GM12878 (cell line): Measurements from ENCODE around the gene RREB1. TPM values are rescaled to one million over a fixed set of nuclear protein-coding genes. Genes with fewer than 3 reads are reported as not detected.

ENCODE experiments used
- ATAC-seq: fragments of 200-7000 bp; cut with Tn5 transposase; 3 replicates; pipeline ENCODE4 v1.9.1; 2020; ENCODE audit warnings: mild to moderate bottlenecking, moderate library complexity
- BruUV-seq: library from RNA; stranded (reverse); fragments of 400-500 nt; replicated peaks from 2 replicates; lab custom pipeline; 2021; lab: Mats Ljungman, UMichigan
- CTCF ChIA-PET: fragments of 300-600 bp; sonication (Branson Sonifier 250); formaldehyde crosslinking; extraction: SDS; loops from one replicate; lab custom pipeline; 2021; ENCODE audit warnings: inconsistent platforms; lab: Yijun Ruan, JAX
- POLR2A ChIA-PET: fragments of 350-600 bp; formaldehyde crosslinking; extraction: SDS; loops from one replicate; lab custom pipeline; 2021; ENCODE audit warnings: inconsistent platforms; lab: Charles Lee
- RAD21 ChIA-PET: fragments of 300-600 bp; sonication (Branson Sonifier 250); formaldehyde crosslinking; loops from one replicate; lab custom pipeline; 2023; ENCODE audit warnings: antibody characterized with exemption; ENCODE audit not compliant: unreplicated experiment; lab: Charles Lee
- SMC1A ChIA-PET: fragments of 300-600 bp; sonication (Branson Sonifier 250); formaldehyde crosslinking; loops from one replicate; lab custom pipeline; 2023; ENCODE audit not compliant: unreplicated experiment, uncharacterized antibody; lab: Charles Lee
- DNase-seq: peaks from one replicate; pipeline ENCODE4 v3.0.0-alpha.2; 2011; ENCODE audit warnings: low read depth, low spot score
- FAIRE-seq: peaks from 3 replicates; lab custom pipeline; 2011; peaks lifted over from hg19 to GRCh38; lab: Jason Lieb, UNC
- H2AFZ ChIP-seq: 2 replicates; pipeline ENCODE4 v1.6.0; 2011; ENCODE audit warnings: low read depth, low read length, control low read depth; ENCODE audit not compliant: control insufficient read depth
- H3K27ac ChIP-seq: 2 replicates; pipeline ENCODE4 v1.5.1; 2011; ENCODE audit warnings: control low read depth; ENCODE audit not compliant: control insufficient read depth, insufficient read depth
- H3K27me3 ChIP-seq, 2 experiments: replicated peaks in 1 of 2; 2 replicates each; pipeline versions ENCODE4 v1.6.0 to v1.6.1; 2011; ENCODE audit warnings: low read length in 1 of 2; ENCODE audit not compliant: control insufficient read depth in 2 of 2, insufficient read depth in 2 of 2
- H3K36me3 ChIP-seq, 2 experiments: 2 replicates each; pipeline ENCODE4 v1.5.1; 2011; ENCODE audit warnings: low read length in 1 of 2; ENCODE audit not compliant: control insufficient read depth in 2 of 2, insufficient read depth in 2 of 2
- H3K4me1 ChIP-seq: 2 replicates; pipeline ENCODE4 v1.6.1; 2011; ENCODE audit warnings: mild to moderate bottlenecking, low read length, moderate library complexity, mixed read lengths; ENCODE audit not compliant: control insufficient read depth, insufficient read depth
- H3K4me2 ChIP-seq: 2 replicates; pipeline ENCODE4 v1.6.0; 2011; ENCODE audit warnings: control low read depth; ENCODE audit not compliant: control insufficient read depth, insufficient read depth
- H3K4me3 ChIP-seq: fragments of 200-600 bp; sonication (generic); 2 replicates; pipeline ENCODE4 v1.5.1; 2016
- H3K79me2 ChIP-seq: 2 replicates; pipeline ENCODE4 v1.6.0; 2011; ENCODE audit warnings: low read length; ENCODE audit not compliant: control insufficient read depth, insufficient read depth
- H3K9ac ChIP-seq: 2 replicates; pipeline ENCODE4 v1.8.0; 2011; ENCODE audit warnings: low read length, control low read depth, mixed read lengths; ENCODE audit not compliant: control insufficient read depth, insufficient read depth
- H3K9me3 ChIP-seq: replicated peaks from 3 replicates; pipeline ENCODE4 v1.5.1; 2011; ENCODE audit warnings: mild to moderate bottlenecking, low read length; ENCODE audit not compliant: control insufficient read depth, insufficient read depth
- H4K20me1 ChIP-seq: 2 replicates; pipeline ENCODE4 v1.6.0; 2011; ENCODE audit not compliant: control insufficient read depth, insufficient read depth
- BHLHE40 ChIP-seq, 2 experiments: fragments of 450-650 bp in 1 of 2; IDR thresholded peaks; 2 replicates each; pipeline ENCODE4 v1.6.1; 2011 to 2017; ENCODE audit warnings: low read depth in 2 of 2, borderline replicate concordance in 1 of 2, improper control_type of control experiment in 1 of 2, low read length in 1 of 2, mild to moderate bottlenecking in 1 of 2
- CREB1 ChIP-seq: IDR thresholded peaks from 2 replicates; pipeline ENCODE4 v1.6.1; 2012; ENCODE audit warnings: low read depth, mild to moderate bottlenecking, inconsistent platforms
- DPF2 ChIP-seq: fragments of 450-650 bp; IDR thresholded peaks from 2 replicates; pipeline ENCODE4 v1.6.1; 2017; ENCODE audit warnings: mild to moderate bottlenecking
- EGR1 ChIP-seq, 2 experiments: IDR thresholded peaks; 1 replicate in 1 of 2; 2 replicates in 1 of 2; pipeline ENCODE4 v1.6.1; 2011 to 2012; ENCODE audit warnings: low read depth in 2 of 2, low read length in 2 of 2, borderline replicate concordance in 1 of 2, mild to moderate bottlenecking in 1 of 2, moderate library complexity in 1 of 2
- EP300 ChIP-seq, 2 experiments: fragments of 150-350 bp in 1 of 2; IDR thresholded peaks; 2 replicates each; pipeline ENCODE4 v1.6.1; 2011 to 2012; ENCODE audit warnings: low read depth in 2 of 2, low read length in 2 of 2, borderline replicate concordance in 1 of 2, improper control_type of control experiment in 1 of 2, inconsistent platforms in 1 of 2; ENCODE audit not compliant: control insufficient read depth in 1 of 2
- ESRRA ChIP-seq: IDR thresholded peaks from 2 replicates; pipeline ENCODE4 v1.6.1; 2012; ENCODE audit warnings: mild to moderate bottlenecking, low read length, improper control_type of control experiment
- HDAC2 ChIP-seq: fragments of 200-600 bp; sonication (generic); IDR thresholded peaks from 2 replicates; pipeline ENCODE4 v1.6.1; 2017
- JUNB ChIP-seq: IDR thresholded peaks from 2 replicates; pipeline ENCODE4 v1.6.1; 2016; ENCODE audit warnings: antibody characterized with exemption, mild to moderate bottlenecking
- LARP7 ChIP-seq: fragments of 450-650 bp; IDR thresholded peaks from 2 replicates; pipeline ENCODE4 v1.6.1; 2017; ENCODE audit warnings: mild to moderate bottlenecking
- MEF2A ChIP-seq: IDR thresholded peaks from 2 replicates; pipeline ENCODE4 v1.6.1; 2011; ENCODE audit warnings: low read depth, mild to moderate bottlenecking, low read length, moderate library complexity; ENCODE audit not compliant: insufficient read depth
- NKRF ChIP-seq: fragments of 450-650 bp; conservative IDR thresholded peaks from 2 replicates; pipeline ENCODE4 v1.6.1; 2017; ENCODE audit warnings: mild to moderate bottlenecking, moderate library complexity
- PAX8 ChIP-seq: fragments of 450-650 bp; IDR thresholded peaks from 2 replicates; pipeline ENCODE4 v1.6.1; 2017; ENCODE audit warnings: mild to moderate bottlenecking, moderate library complexity
- RUNX3 ChIP-seq: IDR thresholded peaks from 2 replicates; pipeline ENCODE4 v1.6.1; 2012; ENCODE audit warnings: low read length, inconsistent platforms
- USF2 ChIP-seq: IDR thresholded peaks from 2 replicates; pipeline ENCODE4 v1.6.1; 2011; ENCODE audit warnings: low read depth, low read length, improper control_type of control experiment, borderline replicate concordance
- WRNIP1 ChIP-seq: IDR thresholded peaks from 2 replicates; pipeline ENCODE4 v1.6.1; 2011; ENCODE audit warnings: low read depth, low read length, improper control_type of control experiment, borderline replicate concordance
- ZBTB4 ChIP-seq: fragments of 450-650 bp; formaldehyde crosslinking; IDR thresholded peaks from 2 replicates; pipeline ENCODE4 v1.4.0; 2022; ENCODE audit warnings: mild to moderate bottlenecking, moderate library complexity
- ZSCAN29 ChIP-seq: fragments of 450-650 bp; IDR thresholded peaks from 2 replicates; pipeline ENCODE4 v1.6.1; 2017; ENCODE audit warnings: mild to moderate bottlenecking, moderate library complexity
- WGBS: methylation state at CpG from one replicate; pipeline ENCODE4 v1.1.6; 2016; ENCODE audit warnings: low lambda C conversion rate; ENCODE audit not compliant: insufficient replicate concordance, insufficient coverage; ENCODE audit errors: missing lambda C conversion rate; 5-methylcytosine and 5-hydroxymethylcytosine counted together
- in situ Hi-C: fragments of 300-500 bp; cut with MboI; formaldehyde crosslinking; loops from 9 replicates; pipeline ENCODE4 v1.14.3; 2018; ENCODE audit warnings: mixed read lengths
- intact Hi-C: fragments of 100-400 bp; cut with micrococcal nuclease; formaldehyde crosslinking; loops from one replicate; pipeline ENCODE4 v1.14.2; 2022; ENCODE audit not compliant: unreplicated experiment
- polyA plus RNA-seq, 11 experiments: library from polyadenylated mRNA; depleted of rRNA in 4 of 11; unstranded in 6 of 11; stranded (reverse) in 5 of 11; fragments of >200 nt; fragmentation: Nextera tagmentation in 4 of 11; fragmentation: Illumina TruSeq in 1 of 11; extraction: Ambion mirVana in 4 of 11; extraction: Trizol in 1 of 11; gene quantifications; 1 replicate in 1 of 11; 2 replicates in 10 of 11; pipeline versions ENCODE4 v1.2.1 to v1.2.3, GENCODE V29; 2011 to 2016; ENCODE audit warnings: inconsistent platforms in 2 of 11, missing spikeins in 2 of 11, low read depth in 1 of 11
- total RNA-seq, 4 experiments: library from RNA; depleted of rRNA in 3 of 4; stranded (reverse); fragments of >200 nt in 3 of 4; fragmentation: Illumina TruSeq in 1 of 4; extraction: Trizol in 1 of 4; gene quantifications; 2 replicates each; pipeline versions ENCODE4 v1.2.1 to v1.2.3, GENCODE V29; 2013 to 2021

Gene RREB1
- total and polyA plus RNA-seq, 10 of the 15 experiments (the other 5 are each of a cell fraction or from before 2014, with no cell fraction given) = 1.9 to 30.3 (median 8.6) TPM

- Histone ChIP-seq H4K20me1 (no peaks in the 10 kb centered on the region), H2AFZ (no peak overlapping the region), H3K4me1 (peaks cover 16% of the 10 kb centered on the region), H3K79me2 (peaks cover 8% of the 10 kb centered on the region), H3K27ac (peak overlapping the region; percentile 68), H3K36me3 (peaks cover 17 to 55% of the 10 kb centered on the region in 2 experiments), H3K4me3 (no peak overlapping the region), H3K9ac (no peak overlapping the region), H3K4me2 (peak overlapping the region; percentile 54), H3K27me3 (no peaks in the 10 kb centered on the region), H3K9me3 (no peaks in the 10 kb centered on the region)
- 1% methylated on average over 5 of the region's 5 CpGs for WGBS
- ChIA-PET RAD21 (interaction anchor here (1.1 kb wide), 1 partner anchor 54 kb away, joined by 4 read pairs; no protein-coding TSS in a partner anchor), CTCF (interaction anchor here (0.7 to 1.5 kb wide), 2 partner anchors 77 to 101 kb away, joined by 3 to 4 read pairs; no protein-coding TSS in a partner anchor), SMC1A (interaction anchor here (0.7 to 1.6 kb wide), 5 partner anchors 13 to 53 kb away, joined by 3 to 6 read pairs (median 3); no protein-coding TSS in a partner anchor), POLR2A (interaction anchor here (0.7 kb wide), 1 partner anchor 9 kb away, joined by 4 read pairs; no protein-coding TSS in a partner anchor)
- FAIRE-seq (peak; percentile 69), ATAC-seq (peak; percentile 99), DNase-seq (peak; percentile 57)
- in situ Hi-C loops = no loop called here
- no TSS peak for BruUV-seq
- intact Hi-C loops = no loop called here
- TF ChIP-seq ZSCAN29 = no peak
- no peak for TF ChIP-seq MEF2A
- no peak for TF ChIP-seq PAX8
- TF ChIP-seq EP300 (IDR thresholded peaks at IDR 0.05; ENCODE audit: borderline replicate concordance in 1 of 2, control insufficient read depth in 1 of 2, low read depth in 2 of 2, low read length in 2 of 2) = peak in 1 of 2 experiments; percentile 88; a peak in 2 of 4 replicates
- no peak; the same call in 1 of the 2 replicates for TF ChIP-seq RUNX3
- TF ChIP-seq CREB1 = peak; percentile 90
- TF ChIP-seq DPF2 = peak; percentile 72; the same call in 1 of the 2 replicates
- no peak for TF ChIP-seq USF2
- no peak for TF ChIP-seq BHLHE40 (IDR thresholded peaks at IDR 0.05; ENCODE audit: borderline replicate concordance in 1 of 2, low read depth in 2 of 2, low read length in 1 of 2)
- TF ChIP-seq ESRRA = no peak
- TF ChIP-seq NKRF = no peak
- no peak for TF ChIP-seq EGR1 (IDR thresholded peaks at IDR 0.05; ENCODE audit: borderline replicate concordance in 1 of 2, low read depth in 2 of 2, low read length in 2 of 2)
- TF ChIP-seq WRNIP1 = no peak
- TF ChIP-seq ZBTB4 (CRISPR knock-in tag) = no peak
- TF ChIP-seq JUNB = peak; percentile 67
- no peak for TF ChIP-seq HDAC2
- TF ChIP-seq LARP7 = no peak
These were observed 80.7 kb downstream of the RREB1 start for GRCh38 chr6:7188492-7188891.
